NCI-H146 (cell line): ENCODE data around the gene NFX1.

Experiments used
- DNase-seq: peaks from one replicate; lab custom pipeline; 2025; lab: John Stamatoyannopoulos, UW

Gene NFX1

DNA sequence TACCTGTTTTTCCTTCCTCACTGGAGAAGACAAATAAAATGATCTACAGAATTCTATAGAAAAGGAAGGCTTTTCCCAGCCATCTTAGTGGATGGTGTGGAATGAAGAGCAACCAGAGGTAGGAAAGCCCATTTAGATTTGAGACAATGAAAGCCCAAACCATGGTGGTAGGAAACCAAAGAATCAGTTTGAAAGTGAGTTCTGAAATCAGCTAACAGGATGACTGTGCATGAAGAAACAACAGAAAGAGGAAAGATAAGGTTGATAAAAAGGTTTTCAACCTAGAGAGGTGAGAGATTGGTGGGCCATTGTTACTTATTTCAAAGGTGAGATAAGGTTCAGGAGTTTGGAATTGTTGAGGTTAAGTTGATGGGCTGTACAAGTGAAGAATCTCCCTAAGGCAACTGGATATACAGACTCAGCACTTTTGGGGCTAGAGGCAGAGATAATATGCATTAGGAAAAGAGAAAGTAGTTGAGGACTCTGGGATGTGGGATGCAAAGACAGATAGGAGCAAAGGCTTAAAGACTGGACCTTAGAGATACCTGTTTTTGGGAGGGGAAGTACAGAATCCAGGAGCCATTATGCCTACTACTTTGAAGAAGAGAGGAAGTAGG is 23.1 kb upstream of the NFX1 start:
- no peak for DNase-seq

DNA sequence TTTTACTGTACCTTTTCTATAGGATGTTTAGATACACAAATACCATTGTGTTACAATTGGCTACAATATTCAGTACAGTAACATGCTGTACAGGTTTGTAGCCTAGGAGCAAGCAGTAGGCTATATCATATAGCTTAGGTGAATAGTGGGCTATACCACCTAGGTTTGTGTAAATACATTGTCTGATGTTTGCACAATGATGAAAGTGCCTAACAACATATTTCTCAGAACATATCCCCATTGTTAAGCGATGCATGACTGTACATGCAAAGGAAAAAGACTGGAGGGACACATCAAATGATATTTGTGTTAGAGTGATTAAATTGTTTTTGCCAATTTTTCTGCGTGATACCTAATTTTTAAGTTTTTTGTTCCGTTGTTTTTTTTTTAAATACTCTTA is 20.2 kb upstream of the NFX1 start:
- no peak for DNase-seq

DNA sequence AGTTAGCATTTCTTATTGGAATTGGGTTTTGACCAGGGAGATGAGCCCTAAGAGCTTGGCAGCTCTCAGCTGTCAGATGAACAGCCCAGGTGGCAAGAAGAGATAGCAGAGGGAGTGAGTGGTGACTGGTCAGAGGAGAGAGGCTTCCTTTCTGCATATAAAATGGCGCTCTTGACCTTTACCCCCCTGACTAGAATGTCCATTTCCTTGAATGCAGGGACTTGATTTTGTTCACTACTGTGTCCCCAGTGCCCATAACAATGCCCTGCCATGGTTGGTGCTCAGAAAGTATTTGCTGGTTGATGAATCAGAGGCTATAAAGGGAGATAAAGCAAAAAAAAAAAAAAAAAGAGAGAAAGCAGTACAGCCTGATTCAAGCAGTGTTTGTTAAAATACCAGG is 18.3 kb upstream of the NFX1 start:
- no peak for DNase-seq

DNA sequence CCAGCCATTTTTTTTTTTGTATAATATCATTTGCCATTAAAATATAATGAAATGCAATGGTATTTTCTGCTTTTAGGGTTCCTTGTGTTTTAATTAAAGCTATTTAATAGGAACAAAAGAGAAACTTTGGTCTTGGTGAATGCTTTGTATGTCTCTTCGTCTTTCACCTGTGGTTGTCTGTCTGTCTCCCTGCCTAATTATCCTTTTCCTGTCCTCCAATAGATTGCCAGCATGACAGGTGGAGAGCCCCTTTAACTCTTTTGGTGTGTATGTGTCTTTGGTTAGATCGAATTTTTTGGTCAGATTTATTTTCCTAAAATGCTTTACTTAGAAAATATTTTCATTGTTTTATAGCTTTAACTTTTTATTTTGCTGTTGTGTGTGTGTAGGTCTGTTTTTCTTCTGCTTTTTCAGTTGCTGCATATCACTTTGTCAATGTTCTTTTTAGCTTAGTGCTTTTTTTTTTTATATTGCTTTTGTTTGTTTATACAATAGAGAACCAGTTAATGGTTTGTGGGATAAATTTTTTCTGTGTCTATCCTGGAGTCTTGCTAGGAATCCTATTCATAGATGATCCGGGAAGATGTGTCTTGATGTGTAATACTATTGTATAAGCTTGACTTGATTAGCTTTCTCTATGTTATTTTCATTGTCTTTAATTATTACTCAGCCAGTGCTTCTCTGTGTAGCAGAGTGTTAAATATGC is 16.9 kb upstream of the NFX1 start:
- DNase-seq, result no peak

DNA sequence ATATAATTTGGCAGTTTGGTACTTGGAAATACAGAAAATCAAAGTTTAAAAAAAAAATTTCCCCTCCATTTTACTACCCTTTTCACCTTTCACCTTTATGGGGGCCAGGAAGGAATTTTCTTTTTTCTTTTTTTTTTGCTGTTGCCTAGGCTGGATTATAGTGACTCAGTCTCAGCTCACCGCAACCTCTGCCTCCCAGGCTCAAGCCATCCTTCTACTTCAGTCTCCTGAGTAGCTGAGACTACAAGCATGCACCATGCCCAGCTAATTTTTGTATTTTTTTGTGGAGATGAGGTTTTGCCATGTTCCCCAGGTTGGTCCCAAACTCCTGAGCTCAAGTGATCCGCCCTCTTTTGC is 16.4 kb upstream of the NFX1 start:
- DNase-seq, result no peak

DNA sequence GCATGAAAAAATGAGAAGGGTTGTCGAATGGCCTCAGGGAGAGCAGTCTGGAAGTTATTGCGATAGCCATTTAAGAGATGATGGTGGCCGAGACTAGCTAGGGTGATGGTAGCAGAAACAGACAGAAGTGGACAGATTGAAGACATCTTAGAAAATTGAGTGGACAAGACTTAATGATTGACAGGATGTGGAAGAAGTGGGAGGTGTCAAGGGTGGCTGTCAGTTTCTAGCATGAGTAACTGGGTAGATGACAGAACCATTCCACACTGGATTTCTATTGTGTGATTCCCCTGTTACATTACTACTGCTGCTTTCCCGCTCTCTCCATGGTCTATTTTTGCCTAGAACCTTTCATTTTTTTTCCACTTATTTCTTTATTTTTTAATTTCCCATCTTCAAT is 12.8 kb upstream of the NFX1 start:
- DNase-seq, result no peak

DNA sequence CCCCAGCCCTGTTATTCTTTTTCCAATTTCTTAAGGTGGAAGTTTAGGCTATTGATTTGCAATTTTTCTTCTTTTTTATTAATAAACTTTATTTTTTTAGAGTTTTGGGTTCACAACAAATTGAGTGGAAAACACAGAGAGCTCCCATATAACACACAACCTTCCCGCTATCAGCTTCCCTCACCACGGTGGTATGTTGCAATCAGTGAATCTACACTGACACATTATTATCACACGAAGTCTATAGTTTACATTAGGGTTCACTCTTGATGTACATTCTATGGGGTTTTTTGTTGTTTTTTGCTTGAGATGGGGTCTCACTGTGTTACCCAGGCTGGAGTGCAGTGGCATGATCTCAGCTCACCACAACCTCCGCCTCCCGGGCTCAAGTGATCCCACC is 4.8 kb upstream of the NFX1 start:
- no peak for DNase-seq

DNA sequence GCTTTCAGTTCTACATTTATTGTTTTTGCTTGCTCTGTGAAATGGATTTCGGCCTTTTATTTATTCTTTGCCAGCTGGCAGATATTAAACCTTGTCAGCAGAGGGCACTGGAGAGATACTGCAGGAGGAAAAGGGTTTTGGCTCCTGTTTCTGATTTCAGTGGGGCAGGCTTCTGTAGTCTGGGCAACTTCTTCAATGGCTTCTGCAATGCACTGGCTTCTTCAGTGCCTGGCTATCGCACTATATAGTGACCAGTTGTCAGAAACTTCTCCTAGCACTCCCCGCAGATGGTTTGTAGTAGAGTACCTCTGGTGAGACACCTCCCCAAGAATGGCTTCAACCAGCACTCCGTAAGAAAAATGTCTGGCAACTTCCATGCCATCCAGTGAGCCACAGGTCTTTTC is 3.2 kb upstream of the NFX1 start:
- DNase-seq, result peak; percentile 66

DNA sequence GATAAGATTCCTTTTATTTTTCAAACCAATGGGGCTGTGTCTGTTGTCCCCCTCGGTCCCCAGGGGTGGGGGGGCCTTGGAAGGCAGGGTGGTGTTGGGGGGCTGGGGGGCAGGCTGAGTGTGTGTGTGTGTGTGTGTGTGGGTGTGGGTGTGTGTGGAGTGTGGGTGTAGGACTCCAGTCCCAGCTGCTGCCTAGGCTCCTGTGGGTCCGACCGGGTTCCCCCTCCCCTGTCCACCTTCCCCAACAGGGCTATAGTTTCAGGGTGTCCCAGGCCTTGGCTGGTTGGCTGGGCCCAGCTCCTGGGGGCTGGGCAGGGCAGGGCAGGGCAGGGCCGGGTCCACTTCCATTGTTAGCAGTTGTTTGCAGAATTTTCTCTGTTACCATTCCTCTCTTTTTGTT is 2.1 kb upstream of the NFX1 start:
- no peak for DNase-seq

DNA sequence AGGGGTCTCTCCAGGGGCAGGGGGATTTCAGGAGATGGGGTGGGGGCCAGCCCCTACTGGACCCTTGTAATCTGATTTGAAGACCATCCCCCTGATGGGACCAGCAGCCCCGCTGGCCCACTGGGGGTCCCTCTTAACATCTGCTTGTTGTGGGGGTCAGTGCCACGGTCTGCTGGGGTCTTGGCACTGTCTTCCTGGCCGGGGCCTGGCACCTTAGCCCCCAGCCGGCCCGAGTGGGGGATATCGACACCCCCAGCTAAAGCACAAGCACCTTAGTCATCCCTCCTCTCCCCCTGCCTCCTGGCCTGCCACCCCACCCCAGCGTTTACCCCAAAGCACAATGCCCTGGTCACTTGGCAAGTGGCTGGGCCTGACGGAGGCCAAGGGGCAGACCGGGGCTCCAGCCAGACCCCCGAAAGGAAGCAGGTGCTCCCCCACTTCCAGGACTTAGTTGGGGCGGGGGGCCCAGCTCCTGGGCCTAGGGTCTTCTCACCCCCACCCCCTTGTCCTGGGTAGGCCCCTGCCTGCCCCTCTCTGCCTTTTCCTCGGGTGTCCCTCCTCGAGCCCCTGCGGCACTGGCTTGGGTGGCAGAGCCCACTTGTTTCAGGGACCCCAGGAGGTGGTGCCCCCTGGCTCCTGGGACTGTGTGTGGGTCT is 1.4 kb upstream of the NFX1 start:
- DNase-seq, result no peak

DNA sequence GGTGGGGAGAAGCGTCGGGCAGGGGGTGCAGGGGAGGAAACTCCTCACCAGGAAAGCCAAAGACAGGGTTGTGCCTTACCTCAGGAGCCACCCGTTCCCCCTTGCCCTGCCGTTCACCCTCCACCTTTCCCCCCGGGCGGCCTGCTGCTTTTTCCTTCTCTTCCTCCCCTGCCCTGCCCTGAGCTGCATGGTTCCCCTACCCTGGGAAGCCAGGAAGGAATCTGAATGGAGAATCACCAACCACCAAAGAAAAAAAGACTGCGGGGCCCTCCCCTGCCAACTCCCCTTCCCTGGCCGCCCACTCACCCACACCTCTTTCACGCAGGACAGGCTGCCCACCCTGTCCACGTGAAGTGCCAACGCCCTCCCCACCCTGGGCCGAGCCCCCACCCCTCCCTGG is 820 bp upstream of the NFX1 start:
- DNase-seq, result peak; percentile 50

DNA sequence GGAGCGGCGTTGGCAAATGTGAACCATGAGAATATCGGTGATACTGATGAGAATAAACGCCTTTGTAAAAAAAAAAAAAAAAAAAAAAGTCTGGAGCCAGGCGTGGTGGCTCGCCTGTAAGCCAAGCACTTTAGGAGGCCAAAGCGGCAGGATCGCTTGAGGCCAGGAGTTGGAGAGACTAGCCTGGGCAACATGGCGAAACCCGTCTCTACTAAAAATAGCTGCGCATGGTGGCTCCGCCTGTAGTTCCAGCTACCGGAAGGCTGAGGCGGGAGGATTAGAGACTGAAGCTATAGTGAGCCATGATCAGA is 425 bp upstream of the NFX1 start:
- DNase-seq, result peak; percentile 84

DNA sequence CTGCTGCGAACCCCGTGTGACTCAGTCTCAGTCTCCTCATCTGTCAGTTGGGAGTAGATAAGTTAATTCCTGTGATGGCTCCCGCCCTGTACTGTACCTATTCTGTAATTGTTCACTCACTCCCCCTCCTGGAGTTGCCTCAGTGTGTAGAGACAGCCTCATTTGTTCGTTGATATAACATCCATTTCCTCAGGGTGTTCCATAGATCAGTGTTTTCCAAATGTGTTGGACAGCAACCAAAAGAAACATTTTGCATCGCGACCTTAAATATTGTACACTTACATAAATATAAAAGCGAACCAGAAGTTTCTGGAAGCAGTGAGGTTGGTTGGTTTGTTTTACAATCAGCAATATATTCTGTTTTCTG is 698 bp downstream of the NFX1 start:
- no peak for DNase-seq

DNA sequence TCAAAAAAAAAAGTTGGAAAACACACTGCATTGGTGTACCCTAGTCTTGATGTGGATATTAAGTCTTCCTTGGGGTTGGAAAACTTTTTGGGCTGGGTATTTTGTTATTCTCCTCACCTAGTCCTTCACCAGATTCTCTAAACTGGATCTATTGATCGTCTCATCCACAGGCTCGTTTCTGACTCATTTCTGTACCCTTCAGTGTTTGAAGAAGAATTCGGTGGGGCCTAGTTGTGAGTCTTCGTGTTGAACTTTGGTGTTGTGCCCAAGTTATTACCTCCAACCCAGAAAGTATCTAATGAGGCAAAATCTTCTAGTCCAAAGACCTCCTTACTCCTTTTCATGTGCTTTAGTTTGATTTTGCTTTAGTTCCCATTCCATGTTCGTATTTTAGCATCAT is 1.6 kb downstream of the NFX1 start:
- no peak for DNase-seq

DNA sequence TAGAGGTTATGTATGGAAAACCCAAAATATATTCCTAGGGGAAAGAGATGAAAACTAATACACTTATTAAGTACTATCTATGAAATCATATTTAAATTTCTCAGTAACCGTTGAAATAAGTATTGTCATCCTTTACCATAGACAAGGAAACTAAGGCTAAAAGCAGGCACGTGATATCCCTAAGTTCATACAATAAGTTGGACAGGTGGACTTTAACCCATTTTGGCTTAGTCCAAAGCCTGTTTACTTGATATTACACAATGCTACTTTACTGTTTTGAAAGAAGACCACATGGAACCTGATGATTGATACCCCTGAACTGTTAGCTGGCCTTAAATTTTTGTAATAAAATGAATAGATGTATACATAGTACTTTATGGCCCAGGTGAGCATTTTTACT is 3.5 kb downstream of the NFX1 start:
- DNase-seq, result no peak

DNA sequence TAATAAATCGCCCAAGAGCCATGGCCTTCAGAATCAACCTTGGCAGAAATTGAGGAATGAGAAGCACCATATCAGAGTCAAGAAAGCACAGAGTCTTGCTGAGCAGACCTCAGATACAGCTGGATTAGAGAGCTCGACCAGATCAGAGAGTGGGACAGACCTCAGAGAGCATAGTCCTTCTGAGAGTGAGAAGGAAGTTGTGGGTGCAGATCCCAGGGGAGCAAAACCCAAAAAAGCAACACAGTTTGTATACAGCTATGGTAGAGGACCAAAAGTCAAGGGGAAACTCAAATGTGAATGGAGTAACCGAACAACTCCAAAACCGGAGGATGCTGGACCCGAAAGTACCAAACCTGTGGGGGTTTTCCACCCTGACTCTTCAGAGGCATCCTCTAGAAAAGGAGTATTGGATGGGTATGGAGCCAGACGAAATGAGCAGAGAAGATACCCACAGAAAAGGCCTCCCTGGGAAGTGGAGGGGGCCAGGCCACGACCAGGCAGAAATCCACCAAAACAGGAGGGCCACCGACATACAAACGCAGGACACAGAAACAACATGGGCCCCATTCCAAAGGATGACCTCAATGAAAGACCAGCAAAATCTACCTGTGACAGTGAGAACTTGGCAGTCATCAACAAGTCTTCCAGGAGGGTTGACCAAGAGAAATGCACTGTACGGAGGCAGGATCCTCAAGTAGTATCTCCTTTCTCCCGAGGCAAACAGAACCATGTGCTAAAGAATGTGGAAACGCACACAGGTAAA is 4.5 kb downstream of the NFX1 start:
- no peak for DNase-seq

DNA sequence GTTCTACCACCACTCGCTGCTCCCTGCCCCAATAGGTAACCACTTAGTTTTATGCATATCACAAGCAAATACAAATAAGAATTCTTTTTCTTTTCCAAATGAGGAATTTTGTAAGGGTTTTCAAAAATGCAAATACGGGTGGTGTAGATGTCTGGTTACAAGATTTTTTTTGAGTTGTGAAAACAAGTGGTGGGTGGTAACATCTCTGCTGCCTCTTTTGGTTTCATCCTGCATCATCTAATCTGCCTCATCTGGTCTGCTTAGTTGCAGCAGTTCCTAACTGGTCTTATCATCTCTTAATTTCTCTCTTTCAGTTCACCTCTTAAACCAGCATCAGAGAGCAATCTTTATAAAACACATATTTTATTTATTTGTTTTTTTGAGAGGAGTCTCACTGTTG is 5.3 kb downstream of the NFX1 start:
- no peak for DNase-seq

DNA sequence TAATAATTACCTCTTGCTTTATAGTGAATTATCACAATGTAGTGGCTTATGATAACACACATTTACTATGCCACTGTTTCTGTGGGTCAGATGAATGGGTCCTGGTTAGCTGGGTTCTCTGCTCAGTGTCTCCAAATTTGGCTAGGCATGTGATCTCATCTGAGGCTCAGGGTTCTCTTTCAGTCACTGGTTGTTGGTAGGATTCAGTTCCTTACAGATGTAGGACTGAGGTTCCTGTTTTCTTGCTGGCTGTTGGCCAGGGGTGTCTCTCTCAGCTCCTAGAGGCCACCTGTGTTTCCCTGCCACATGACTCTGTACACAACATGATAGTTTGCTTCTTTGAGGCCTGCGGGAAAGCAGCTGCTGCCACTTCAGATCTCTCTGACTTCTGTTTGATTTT is 7.1 kb downstream of the NFX1 start:
- no peak for DNase-seq

DNA sequence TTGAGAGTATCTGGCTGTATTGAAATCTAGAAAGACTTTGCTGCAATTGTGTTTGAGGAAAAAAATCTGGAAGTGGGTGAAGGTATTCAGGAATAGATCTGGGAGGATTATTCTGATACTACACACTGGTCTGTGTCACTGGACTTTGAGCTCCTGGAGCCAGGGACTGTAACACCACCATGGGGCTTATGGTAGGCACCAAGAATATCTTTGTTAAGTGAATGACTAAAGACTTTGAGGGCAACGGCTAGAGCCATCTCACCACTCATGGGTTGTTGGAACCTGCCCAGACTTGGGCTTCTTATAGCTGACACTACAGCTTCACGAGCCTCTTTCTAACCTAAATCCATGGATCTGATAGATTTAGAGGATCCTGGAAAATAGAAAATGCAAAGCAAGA is 10.2 kb downstream of the NFX1 start:
- no peak for DNase-seq

DNA sequence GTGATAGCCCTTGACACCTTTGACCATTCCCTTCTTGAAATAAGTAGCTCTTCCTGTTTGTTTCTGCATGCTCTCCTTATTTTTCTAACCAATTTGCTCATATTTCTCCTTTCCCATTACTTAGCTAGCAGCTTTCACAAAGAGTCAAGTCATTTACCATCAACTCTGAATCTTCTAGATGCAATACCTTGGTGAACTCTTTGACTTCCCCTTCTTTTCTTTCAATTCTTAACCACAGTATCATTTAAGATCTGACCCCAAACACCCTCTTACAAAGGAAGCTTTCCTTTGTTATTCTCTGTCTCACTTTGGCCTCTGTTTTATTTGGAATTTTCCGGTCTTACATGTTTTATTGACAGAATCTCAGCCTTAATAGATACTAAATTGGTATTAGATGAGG is 14.0 kb downstream of the NFX1 start:
- DNase-seq, result no peak

DNA sequence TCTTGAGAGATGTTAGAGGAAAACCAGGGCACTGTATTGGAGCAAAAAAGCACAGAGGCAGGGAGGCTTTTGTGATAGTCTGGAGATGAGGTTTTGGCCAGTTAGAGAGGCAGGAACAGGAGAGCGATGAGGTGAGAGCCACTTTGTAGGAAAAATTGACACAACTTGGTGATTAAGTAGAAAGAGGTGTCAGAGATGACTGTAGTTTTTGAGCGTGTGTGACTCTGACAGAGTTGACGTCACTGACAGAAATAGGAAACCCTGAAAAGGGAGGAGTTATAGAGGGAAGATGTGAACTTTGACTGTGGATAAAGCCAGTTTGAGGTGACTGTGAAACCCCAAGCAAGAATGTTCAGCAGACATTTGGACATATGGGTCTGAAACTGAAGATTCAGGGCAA is 15.7 kb downstream of the NFX1 start:
- DNase-seq, result no peak

DNA sequence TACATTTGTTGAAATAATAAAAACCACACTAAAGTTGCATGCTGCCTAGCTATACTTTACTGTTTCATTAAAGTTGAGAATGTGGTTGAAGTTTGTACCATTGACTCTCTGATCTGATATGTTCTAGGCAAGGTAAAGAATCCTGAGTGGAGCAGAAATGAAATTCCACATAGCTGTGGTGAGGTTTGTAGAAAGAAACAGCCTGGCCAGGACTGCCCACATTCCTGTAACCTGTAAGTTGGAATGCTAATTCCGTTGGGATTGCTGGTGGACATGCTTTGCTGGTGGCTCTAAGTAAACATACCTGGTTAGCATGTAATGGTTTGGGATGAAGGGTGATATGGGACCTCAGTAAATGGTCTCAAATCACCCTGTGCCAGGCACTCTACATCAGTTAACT is 16.8 kb downstream of the NFX1 start:
- no peak for DNase-seq

DNA sequence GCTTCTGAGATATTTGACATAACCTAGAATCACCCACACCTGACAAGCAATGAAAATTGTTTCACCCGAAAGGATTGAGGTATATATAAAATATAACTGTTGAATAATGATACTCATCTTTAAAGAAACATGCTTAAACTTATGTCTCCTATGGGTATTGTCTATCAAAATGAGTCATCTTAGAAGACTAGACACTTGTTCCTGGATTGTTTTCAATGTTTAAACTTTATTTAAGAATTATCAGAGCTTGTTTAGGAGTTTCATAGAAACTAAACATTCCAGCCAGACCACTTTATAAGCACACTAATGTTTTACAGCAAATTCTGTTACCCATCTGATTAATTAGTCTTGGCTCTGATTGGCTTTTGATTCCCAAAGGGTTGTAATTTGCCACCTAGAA is 19.6 kb downstream of the NFX1 start:
- no peak for DNase-seq
